Ascending aorta (tissue), 2 donors: ENCODE data around the gene PPM1E. TPM values are rescaled to one million over a fixed set of nuclear protein-coding genes. Genes with fewer than 3 reads are reported as not detected.

Experiments used
- DNase-seq, 2 donors: peaks; one replicate each; pipeline ENCODE4 v3.0.0-alpha.2; 2019; ENCODE audit warnings: low spot score in 2 of 2
- H3K27ac ChIP-seq, 2 donors: fragments of 200-600 bp; sonication (generic); one replicate each; pipeline ENCODE4 v1.5.1; 2016 to 2017; ENCODE audit warnings: mild to moderate bottlenecking in 1 of 2
- H3K27me3 ChIP-seq: fragments of 200-600 bp; sonication (generic); one replicate; pipeline ENCODE4 v1.5.1; 2017
- H3K36me3 ChIP-seq, 2 donors: fragments of 200-600 bp; sonication (generic); one replicate each; pipeline ENCODE4 v1.5.1; 2016
- H3K4me1 ChIP-seq, 2 donors: fragments of 200-600 bp; sonication (generic); one replicate each; pipeline ENCODE4 v1.5.1; 2016 to 2017; ENCODE audit warnings: mild to moderate bottlenecking in 1 of 2
- H3K4me3 ChIP-seq, 2 donors: fragments of 200-600 bp; sonication (generic); one replicate each; pipeline ENCODE4 v1.5.1; 2016 to 2017; ENCODE audit warnings: mild to moderate bottlenecking in 1 of 2
- H3K9me3 ChIP-seq, 2 donors: fragments of 200-600 bp; sonication (generic); one replicate each; pipeline ENCODE4 v1.5.1; 2016
- CTCF ChIP-seq, 3 experiments: fragments of 200-600 bp in 2 of 3; fragments of 450-650 bp in 1 of 3; sonication (generic) in 2 of 3; IDR thresholded peaks; one replicate each; pipeline ENCODE4 v1.5.1; 2016 to 2019; ENCODE audit warnings: antibody characterized with exemption in 3 of 3, mild to moderate bottlenecking in 1 of 3, moderate library complexity in 1 of 3
- intact Hi-C: fragments of 100-400 bp; cut with DNase I; formaldehyde crosslinking; loops from one replicate; pipeline ENCODE4 v1.15.1; 2023
- total RNA-seq: library from RNA; depleted of rRNA; stranded (reverse); fragments of >200 nt; gene quantifications from one replicate; pipeline ENCODE4 v1.1.0, GENCODE V29; 2016

PPM1E gene
- total RNA-seq, 1 donor from 2014 or later, result 0.11 TPM

DNA sequence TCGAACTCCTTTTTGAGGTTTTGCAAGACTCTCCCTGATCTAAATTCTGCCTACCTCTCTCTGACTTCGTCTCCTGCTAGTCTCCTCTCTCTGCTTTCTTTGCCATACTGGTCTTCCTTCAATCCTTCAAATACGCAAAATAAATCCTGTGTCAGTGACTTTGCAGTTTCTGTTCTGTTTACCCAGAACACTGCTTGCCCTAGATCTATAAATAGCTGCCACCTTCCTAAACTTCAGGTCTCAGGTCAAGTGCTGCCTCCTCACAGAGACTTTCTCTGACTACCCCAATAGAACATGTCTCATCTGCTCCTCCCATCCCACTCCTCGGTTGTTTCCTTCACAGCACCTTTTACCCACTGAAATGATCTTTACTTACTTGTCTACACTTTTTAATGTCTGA, 272.1 kb downstream of the PPM1E start:
- H3K27me3 ChIP-seq, result no peaks in the 10 kb centered on the region
- no peaks in the 10 kb centered on the region for H3K4me1 ChIP-seq
- H3K27ac ChIP-seq, result no peak overlapping the region
- H3K4me3 ChIP-seq, result no peak overlapping the region
- H3K9me3 ChIP-seq, result no peaks in the 10 kb centered on the region
- TF ChIP-seq CTCF (IDR thresholded peaks at IDR 0.05), result no peak
- intact Hi-C loops, result no loop called here
- DNase-seq, result no peak
- peaks cover 9 to 14% of the 10 kb centered on the region in 2 donors for H3K36me3 ChIP-seq

DNA sequence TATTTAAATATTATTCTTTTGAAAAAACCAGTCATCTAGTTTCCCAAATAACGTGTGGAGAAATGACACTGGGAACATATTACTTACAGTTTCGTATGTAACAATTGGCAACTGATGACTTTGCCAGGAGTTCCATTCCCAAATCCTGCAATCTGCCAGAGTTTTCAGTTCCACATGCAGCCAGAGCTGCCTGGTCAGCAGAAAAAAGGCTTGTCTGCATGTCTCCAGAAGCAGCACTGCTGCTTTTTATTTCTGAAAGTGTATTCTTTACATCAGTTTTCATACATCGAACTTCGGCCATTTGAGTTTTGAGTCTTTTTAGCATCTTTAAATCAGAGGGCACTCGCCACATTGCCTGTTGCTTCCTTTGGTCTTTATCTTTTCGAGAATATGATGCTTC, 272.7 kb downstream of the PPM1E start:
- no peak for TF ChIP-seq CTCF (IDR thresholded peaks at IDR 0.05)
- Histone ChIP-seq H3K9me3 (no peaks in the 10 kb centered on the region), H3K36me3 (peaks cover 14 to 16% of the 10 kb centered on the region in 2 donors), H3K4me3 (no peak overlapping the region), H3K4me1 (no peaks in the 10 kb centered on the region), H3K27me3 (no peaks in the 10 kb centered on the region), H3K27ac (no peak overlapping the region)
- intact Hi-C loops, result no loop called here
- DNase-seq, result no peak

- peaks cover 17 to 18% of the 10 kb centered on the region in 2 donors for H3K36me3 ChIP-seq
- intact Hi-C loops, result no loop called here
Observed at GRCh38 chr17:59030811-59031210, 275.2 kb downstream of the PPM1E start.

More at GRCh38 chr17:59030811-59031210, 275.2 kb downstream of the PPM1E start:
- Histone ChIP-seq H3K27ac (no peak overlapping the region), H3K4me3 (no peak overlapping the region), H3K4me1 (no peaks in the 10 kb centered on the region), H3K27me3 (no peaks in the 10 kb centered on the region), H3K9me3 (no peaks in the 10 kb centered on the region)
- no peak for DNase-seq
- TF ChIP-seq CTCF (IDR thresholded peaks at IDR 0.05), result no peak

Other genes with a start within 250 kb of the PPM1E start
- 24.6 TPM for gene MTMR4, start 241.2 kb upstream of the PPM1E start, total RNA-seq
- gene TEX14, start 63.8 kb upstream of the PPM1E start, total RNA-seq, result not detected
- 6.8 TPM for gene RAD51C, start 63.3 kb upstream of the PPM1E start, total RNA-seq